NCI-H2107 (cell line): ENCODE measurements around the gene DNMT3L.
"Not testable (repeated sequence)": the region's sequence is repeated elsewhere in the genome, so short reads cannot be mapped to it uniquely, and the experiment has no call there.

ENCODE experiments used
- DNase-seq: peaks from one replicate; lab custom pipeline; 2025; lab: John Stamatoyannopoulos, UW

Gene DNMT3L

DNA sequence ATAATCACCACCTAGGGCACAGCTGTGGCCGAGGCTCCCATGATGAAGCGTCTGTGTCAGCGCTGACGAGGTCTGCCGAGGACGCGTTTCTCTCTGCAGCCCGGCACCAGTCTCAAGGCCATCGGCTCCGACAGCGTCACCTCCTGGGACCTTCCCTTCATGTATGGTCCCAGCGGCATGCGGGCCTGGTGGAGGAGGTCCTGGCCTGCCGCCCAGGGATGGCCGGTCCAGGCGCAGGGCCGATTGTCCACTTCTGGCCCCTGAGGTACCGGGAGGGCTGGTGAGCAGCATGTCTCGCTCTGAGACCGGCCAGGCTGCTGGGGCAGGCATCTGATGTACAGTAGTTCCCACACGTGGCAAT, 64.6 kb downstream of the DNMT3L start:
- DNase-seq, result not testable (repeated sequence)
